Adrenal gland (tissue), 12 donors: ENCODE data around the gene FAM156A. TPM values are rescaled to one million over a fixed set of nuclear protein-coding genes. Genes with fewer than 3 reads are reported as not detected.
"Not testable (repeated sequence)": the region's sequence is repeated elsewhere in the genome, so short reads cannot be mapped to it uniquely, and the experiment has no call there.

Experiments
- DNase-seq, 7 donors: peaks; one replicate each; pipeline ENCODE4 v3.0.0-alpha.2; 2019 to 2020
- H3K27ac ChIP-seq, 5 donors: fragments of 200-600 bp; sonication (generic) in 4 of 5; 1 replicate in 3 of 5; 2 replicates in 2 of 5; pipeline versions ENCODE4 v1.5.1 to v1.8.0; 2016 to 2020; ENCODE audit warnings: mild to moderate bottlenecking in 1 of 5
- H3K27me3 ChIP-seq: fragments of 200-600 bp; 2 replicates; pipeline ENCODE4 v1.8.0; 2021
- H3K36me3 ChIP-seq, 2 donors: fragments of 200-600 bp; replicated peaks in 1 of 2; 1 replicate in 1 of 2; 2 replicates in 1 of 2; pipeline versions ENCODE4 v1.5.1 to v1.8.0; 2018 to 2022
- H3K4me1 ChIP-seq, 2 donors: fragments of 200-600 bp; replicated peaks in 1 of 2; 1 replicate in 1 of 2; 2 replicates in 1 of 2; pipeline versions ENCODE4 v1.5.1 to v1.8.0; 2018 to 2021
- H3K4me3 ChIP-seq, 4 donors: fragments of 200-600 bp; sonication (generic) in 3 of 4; one replicate each; pipeline ENCODE4 v1.5.1; 2016 to 2018
- H3K9me3 ChIP-seq, 3 donors: fragments of 200-600 bp; sonication (generic) in 1 of 3; replicated peaks in 1 of 3; 1 replicate in 2 of 3; 2 replicates in 1 of 3; pipeline versions ENCODE4 v1.5.1 to v1.8.0; 2016 to 2021
- whole genome bisulfite sequencing, 4 donors: extraction: QIAGEN DNeasy Blood & Tissue Kit in 2 of 4; methylation state at CpG; one replicate each; pipeline versions ENCODE4 v1.1.5 to v1.1.7; 2013 to 2017; 5-methylcytosine and 5-hydroxymethylcytosine counted together
- intact Hi-C, 2 donors: fragments of 100-400 bp; cut with DNase I; formaldehyde crosslinking; loops; one replicate each; pipeline versions ENCODE4 v1.14.1 to v1.15.0; 2022 to 2023
- polyA plus RNA-seq, 3 donors: library from polyadenylated mRNA; stranded (reverse); fragments of 200-250 nt in 2 of 3; fragments of 350-450 nt in 1 of 3; fragmentation: Illumina TruSeq in 1 of 3; extraction: RNeasy Lipid Tissue Mini Kit (QIAGEN cat#74804) in 1 of 3; gene quantifications; one replicate each; pipeline ENCODE4 v1.2.3, GENCODE V29; 2013 to 2014
- total RNA-seq, 9 donors: library from RNA; depleted of rRNA in 4 of 9; stranded (reverse); fragments of >200 nt in 4 of 9; fragments of 120-200 nt in 1 of 9; fragmentation: NEBNext Ultra II Directional in 1 of 9; extraction: Animal tissue kit (Norgen Biotek cat#: 25700) in 1 of 9; gene quantifications; one replicate each; pipeline versions ENCODE4 v1.1.0 to v1.2.4, GENCODE V29; 2013 to 2023
- donor health status: healthy with polysubstance abuse.
- donor health status: Bipolar disorder and iron deficiency.
- donor health status: DM: yes; HTN: yes; CAD: no.
- donor health status: DM: no; HTN: no; CAD: no.
- donor health status: DM: no; HTN: no; CAD: no.
- donor health status: DM: yes; HTN: yes; CAD: no.

Gene FAM156A
- total and polyA plus RNA-seq, 12 donors, result 4.4 to 56.0 (median 26.8) TPM

- H3K27me3 ChIP-seq, H3K4me3 ChIP-seq, H3K36me3 ChIP-seq, DNase-seq, intact Hi-C loops, H3K9me3 ChIP-seq, H3K4me1 ChIP-seq, H3K27ac ChIP-seq: not testable (repeated sequence)
- WGBS, 4 donors, result no CpG with 5 or more reads among the region's 17 CpGs
Observed at GRCh38 chrX:52907137-52907536, 51.2 kb downstream of the FAM156A start.

- H3K36me3 ChIP-seq, H3K9me3 ChIP-seq, H3K4me3 ChIP-seq, H3K27ac ChIP-seq, intact Hi-C loops, DNase-seq, H3K27me3 ChIP-seq, H3K4me1 ChIP-seq: not testable (repeated sequence)
- no CpG with 5 or more reads among the region's 4 CpGs for WGBS, 4 donors
Observed at GRCh38 chrX:52906072-52906471, 52.2 kb downstream of the FAM156A start.

GRCh38 chrX:52905531-52905930 lies 52.8 kb downstream of the FAM156A start:
- no CpG with 5 or more reads among the region's 10 CpGs for WGBS, 4 donors
- DNase-seq, H3K4me3 ChIP-seq: not testable (repeated sequence)

More at GRCh38 chrX:52905531-52905930, 52.8 kb downstream of the FAM156A start:
- H3K9me3 ChIP-seq, H3K27ac ChIP-seq, H3K27me3 ChIP-seq, H3K4me1 ChIP-seq, intact Hi-C loops, H3K36me3 ChIP-seq: not testable (repeated sequence)

Other genes starting within 250 kb of the FAM156A start
- gene SSX2B, start 207.3 kb downstream of the FAM156A start, total RNA-seq, result not detected
- not detected for gene SSX2B, start 207.3 kb downstream of the FAM156A start, polyA plus RNA-seq
- gene SPANXN5, start 161.1 kb downstream of the FAM156A start, total RNA-seq, result not detected
- gene SPANXN5, start 161.1 kb downstream of the FAM156A start, polyA plus RNA-seq, result not detected
- gene XAGE5, start 147.2 kb downstream of the FAM156A start, total RNA-seq, result not detected
- not detected for gene XAGE5, start 147.2 kb downstream of the FAM156A start, polyA plus RNA-seq
- gene XAGE3, start 90.4 kb downstream of the FAM156A start, total RNA-seq, result not detected
- not detected for gene XAGE3, start 90.4 kb downstream of the FAM156A start, polyA plus RNA-seq
- 10 to 100 TPM in 6 of 9 donors, 1 to 10 TPM in 3; 2.1 to 34.0 (median 25.7) TPM for gene FAM156B, start 61.2 kb downstream of the FAM156A start, total RNA-seq
- 100 to 1,000 TPM in 2 of 3 donors, 1 to 10 TPM in 1; 7.3 to 203 (median 193) TPM for gene FAM156B, start 61.2 kb downstream of the FAM156A start, polyA plus RNA-seq
- gene GPR173, start 90.3 kb upstream of the FAM156A start, total RNA-seq, result 1 to 10 TPM in 8 of 9 donors, under 1 TPM in 1; 0.61 to 5.0 (median 2.1) TPM
- 1 to 10 TPM; 2.1 to 4.7 (median 4.0) TPM for gene GPR173, start 90.3 kb upstream of the FAM156A start, polyA plus RNA-seq
- 100 to 1,000 TPM in 2 of 9 donors, 10 to 100 TPM in 7; 35.5 to 107 (median 85.5) TPM for gene TSPYL2, start 123.8 kb upstream of the FAM156A start, total RNA-seq
- 100 to 1,000 TPM; 168 to 536 (median 308) TPM for gene TSPYL2, start 123.8 kb upstream of the FAM156A start, polyA plus RNA-seq
- gene KANTR, start 135.6 kb upstream of the FAM156A start, total RNA-seq, result 10 to 100 TPM in 4 of 9 donors, 1 to 10 TPM in 5; 4.1 to 21.2 (median 7.6) TPM
- 10 to 100 TPM in 2 of 3 donors, 1 to 10 TPM in 1; 3.6 to 27.8 (median 12.5) TPM for gene KANTR, start 135.6 kb upstream of the FAM156A start, polyA plus RNA-seq